PC-9 (cell line): ENCODE measurements around the gene TBL2. TPM values are rescaled to one million over a fixed set of nuclear protein-coding genes. Genes with fewer than 3 reads are reported as not detected.
"Not testable (repeated sequence)": the region's sequence is repeated elsewhere in the genome, so short reads cannot be mapped to it uniquely, and the experiment has no call there.

Experiments
- BruUV-seq: library from RNA; stranded (reverse); fragments of 400-500 nt; replicated peaks from 2 replicates; lab custom pipeline; 2021; lab: Mats Ljungman, UMichigan
- CTCF ChIA-PET: fragments of 300-600 bp; sonication (Branson Sonifier 250); formaldehyde crosslinking; loops from one replicate; lab custom pipeline; 2022; ENCODE audit warnings: antibody characterized with exemption; lab: Charles Lee
- POLR2A ChIA-PET: fragments of 300-600 bp; sonication (Branson Sonifier 250); formaldehyde crosslinking; loops from one replicate; lab custom pipeline; 2022; ENCODE audit warnings: antibody characterized with exemption; ENCODE audit not compliant: unreplicated experiment; lab: Charles Lee
- DNase-seq, 2 experiments: peaks; one replicate each; pipeline versions ENCODE4 v3.0.0 to v3.0.0-alpha.2; 2015 to 2022; ENCODE audit warnings: mixed read lengths in 1 of 2
- H2AFZ ChIP-seq: fragments of 200-600 bp; sonication (generic); 2 replicates; pipeline ENCODE4 v1.8.1; 2017; ENCODE audit warnings: antibody characterized with exemption
- H3F3A ChIP-seq: fragments of 200-600 bp; sonication (generic); 2 replicates; pipeline ENCODE4 v1.8.1; 2017; ENCODE audit warnings: antibody characterized with exemption, mild to moderate bottlenecking, low read depth; ENCODE audit not compliant: insufficient read depth
- H3K27ac ChIP-seq: fragments of 200-600 bp; sonication (generic); 2 replicates; pipeline ENCODE4 v1.6.1; 2016; ENCODE audit warnings: mixed run types
- H3K27me3 ChIP-seq: fragments of 200-600 bp; sonication (generic); 2 replicates; pipeline ENCODE4 v1.6.1; 2016; ENCODE audit warnings: low read depth, mixed run types; ENCODE audit not compliant: insufficient read depth
- H3K36me3 ChIP-seq: fragments of 200-600 bp; sonication (generic); 2 replicates; pipeline ENCODE4 v1.6.1; 2016; ENCODE audit warnings: low read depth, mixed run types
- H3K4me1 ChIP-seq: fragments of 200-600 bp; sonication (generic); replicated peaks from 2 replicates; pipeline ENCODE4 v1.6.1; 2016; ENCODE audit warnings: mixed run types; ENCODE audit not compliant: insufficient read depth
- H3K4me2 ChIP-seq: fragments of 200-600 bp; sonication (generic); 2 replicates; pipeline ENCODE4 v1.6.1; 2017; ENCODE audit warnings: mixed run types
- H3K4me3 ChIP-seq: fragments of 200-600 bp; sonication (generic); 2 replicates; pipeline ENCODE4 v1.6.1; 2016; ENCODE audit warnings: mixed run types
- H3K79me2 ChIP-seq: fragments of 200-600 bp; sonication (generic); 2 replicates; pipeline ENCODE4 v1.6.1; 2017; ENCODE audit warnings: low read depth, mixed run types
- H3K9me2 ChIP-seq: fragments of 200-600 bp; sonication (generic); 2 replicates; pipeline ENCODE4 v1.8.1; 2017; ENCODE audit warnings: mild to moderate bottlenecking; ENCODE audit not compliant: insufficient read depth
- H3K9me3 ChIP-seq: fragments of 200-600 bp; sonication (generic); 2 replicates; pipeline ENCODE4 v1.8.1; 2016; ENCODE audit warnings: low read depth; ENCODE audit not compliant: insufficient read depth
- H4K20me1 ChIP-seq: fragments of 200-600 bp; sonication (generic); 2 replicates; pipeline ENCODE4 v1.8.1; 2017; ENCODE audit not compliant: insufficient read depth
- EZH2 ChIP-seq: fragments of 200-600 bp; sonication (generic); IDR thresholded peaks from 2 replicates; pipeline ENCODE4 v1.8.0; 2017; ENCODE audit warnings: antibody characterized with exemption, low read depth
- intact Hi-C: fragments of 100-400 bp; cut with micrococcal nuclease; formaldehyde crosslinking; loops from one replicate; pipeline ENCODE4 v1.10.0; 2022; ENCODE audit not compliant: unreplicated experiment
- total RNA-seq: library from RNA; stranded (reverse); gene quantifications from 2 replicates; pipeline ENCODE4 v1.2.3, GENCODE V29; 2021
- TF ChIP-seq, protein P1 (sequence below): fragments of 200-600 bp; sonication (generic); conservative IDR thresholded peaks from 2 replicates; pipeline ENCODE4 v1.6.1; 2017; ENCODE audit warnings: mixed run types, antibody characterized with exemption, mild to moderate bottlenecking, moderate library complexity

The TBL2 gene
- total RNA-seq, 1 experiment from 2014 or later, result 49.2 TPM

- TF ChIP-seq, protein P1, sequence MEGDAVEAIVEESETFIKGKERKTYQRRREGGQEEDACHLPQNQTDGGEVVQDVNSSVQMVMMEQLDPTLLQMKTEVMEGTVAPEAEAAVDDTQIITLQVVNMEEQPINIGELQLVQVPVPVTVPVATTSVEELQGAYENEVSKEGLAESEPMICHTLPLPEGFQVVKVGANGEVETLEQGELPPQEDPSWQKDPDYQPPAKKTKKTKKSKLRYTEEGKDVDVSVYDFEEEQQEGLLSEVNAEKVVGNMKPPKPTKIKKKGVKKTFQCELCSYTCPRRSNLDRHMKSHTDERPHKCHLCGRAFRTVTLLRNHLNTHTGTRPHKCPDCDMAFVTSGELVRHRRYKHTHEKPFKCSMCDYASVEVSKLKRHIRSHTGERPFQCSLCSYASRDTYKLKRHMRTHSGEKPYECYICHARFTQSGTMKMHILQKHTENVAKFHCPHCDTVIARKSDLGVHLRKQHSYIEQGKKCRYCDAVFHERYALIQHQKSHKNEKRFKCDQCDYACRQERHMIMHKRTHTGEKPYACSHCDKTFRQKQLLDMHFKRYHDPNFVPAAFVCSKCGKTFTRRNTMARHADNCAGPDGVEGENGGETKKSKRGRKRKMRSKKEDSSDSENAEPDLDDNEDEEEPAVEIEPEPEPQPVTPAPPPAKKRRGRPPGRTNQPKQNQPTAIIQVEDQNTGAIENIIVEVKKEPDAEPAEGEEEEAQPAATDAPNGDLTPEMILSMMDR, result no peak
- no peak for TF ChIP-seq EZH2
- Histone ChIP-seq H3K27me3 (no peaks in the 10 kb centered on the region), H3K36me3 (peaks cover 20% of the 10 kb centered on the region; the same call in 1 of the 2 replicates), H3K79me2 (peaks cover 20% of the 10 kb centered on the region), H4K20me1 (peaks cover 28% of the 10 kb centered on the region), H3K4me3 (no peak overlapping the region), H3K27ac (no peak overlapping the region), H3K4me1 (no peaks in the 10 kb centered on the region), H3K4me2 (no peak overlapping the region), H3K9me2 (no peaks in the 10 kb centered on the region), H2AFZ (no peak overlapping the region), H3F3A (no peaks in the 10 kb centered on the region), H3K9me3 (no peaks in the 10 kb centered on the region)
- no TSS peak for BruUV-seq
- no peak for DNase-seq
- ChIA-PET POLR2A (no interaction called here), CTCF (interaction anchor here (0.6 kb wide), 1 partner anchor 30 kb away, joined by 3 read pairs; no protein-coding TSS in a partner anchor)
- intact Hi-C loops, result no loop called here
These were observed 36.7 kb downstream of the TBL2 start for GRCh38 chr7:73541722-73542121.

DNA sequence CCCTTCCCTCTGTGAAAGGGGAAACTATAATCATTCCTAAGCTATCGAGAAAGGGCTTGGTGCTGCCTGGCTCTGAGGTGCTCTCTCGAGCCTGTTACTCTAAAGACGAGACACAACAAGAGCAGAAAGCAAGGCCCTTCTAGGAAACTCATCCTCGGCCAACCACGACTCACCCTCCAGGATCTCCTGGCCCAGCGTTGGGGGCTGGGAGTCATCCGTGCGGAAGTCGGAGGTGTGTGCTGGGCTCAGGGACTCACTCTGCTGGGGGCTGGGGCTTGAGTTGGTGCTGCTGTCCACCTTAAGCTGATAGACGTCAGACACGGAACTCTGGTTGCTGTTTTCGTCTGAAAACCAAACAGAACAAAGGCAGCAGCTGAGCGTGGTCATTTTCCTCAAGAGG is 38.7 kb downstream of the TBL2 start:
- H3K9me2 ChIP-seq, result no peaks in the 10 kb centered on the region
- peaks cover 20% of the 10 kb centered on the region; the same call in 1 of the 2 replicates for H3K36me3 ChIP-seq
- no peak overlapping the region for H3K4me3 ChIP-seq
- peaks cover 10% of the 10 kb centered on the region; the same call in 1 of the 2 replicates for H4K20me1 ChIP-seq
- no peak overlapping the region for H2AFZ ChIP-seq
- no peak for DNase-seq
- H3K9me3 ChIP-seq, result no peaks in the 10 kb centered on the region
- ChIA-PET POLR2A (no interaction called here), CTCF (interaction anchor here (0.5 kb wide), 1 partner anchor 13 kb away, joined by 3 read pairs; no protein-coding TSS in a partner anchor)
- H3K27me3 ChIP-seq, result no peaks in the 10 kb centered on the region
- BruUV-seq, result no TSS peak
- H3K4me2 ChIP-seq, result no peak overlapping the region
- no peaks in the 10 kb centered on the region for H3K4me1 ChIP-seq
- intact Hi-C loops, result no loop called here
- H3F3A ChIP-seq, result no peaks in the 10 kb centered on the region; the same call in 1 of the 2 replicates
- TF ChIP-seq EZH2, result no peak
- TF ChIP-seq, protein P1, result no peak
- H3K27ac ChIP-seq, result no peak overlapping the region
- peaks cover 8% of the 10 kb centered on the region for H3K79me2 ChIP-seq

GRCh38 chr7:73538510-73538909 is 39.9 kb downstream of the TBL2 start:
- H4K20me1 ChIP-seq, DNase-seq, H3K9me3 ChIP-seq, H3K4me3 ChIP-seq, CTCF ChIA-PET, BruUV-seq, H3K79me2 ChIP-seq, H3K4me2 ChIP-seq, H2AFZ ChIP-seq, H3K27me3 ChIP-seq, intact Hi-C loops, H3F3A ChIP-seq, H3K9me2 ChIP-seq, H3K27ac ChIP-seq, H3K4me1 ChIP-seq, POLR2A ChIA-PET: not testable (repeated sequence)
- peaks cover 20% of the 10 kb centered on the region; the same call in 1 of the 2 replicates for H3K36me3 ChIP-seq

DNA sequence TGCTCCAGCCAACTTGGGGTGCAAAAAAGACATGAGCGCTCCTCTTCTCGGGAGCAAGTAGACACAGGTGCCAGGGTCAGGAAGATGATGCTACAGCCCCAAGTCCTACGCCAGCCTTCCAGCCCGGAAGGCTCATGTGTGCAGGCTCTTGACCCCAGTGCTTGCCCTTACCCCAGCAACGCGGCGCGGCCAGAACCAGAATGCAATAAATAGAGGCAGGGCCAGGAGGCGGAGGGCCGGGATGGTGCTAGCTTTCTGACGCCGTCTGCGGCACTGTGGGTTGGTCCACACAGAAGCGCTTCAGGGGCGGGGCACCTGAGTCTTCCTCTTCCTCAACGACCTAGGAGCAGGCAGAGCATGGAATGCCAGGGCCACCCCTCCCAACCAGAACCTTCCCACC is 41.3 kb downstream of the TBL2 start:
- Histone ChIP-seq H3K4me1 (no peaks in the 10 kb centered on the region), H3K27me3 (no peaks in the 10 kb centered on the region), H3K79me2 (peaks cover 2% of the 10 kb centered on the region; the same call in 1 of the 2 replicates), H3K36me3 (0 out of 2 replicates have a peak, but pooled peaks cover 14% of the 10 kb centered on the region), H2AFZ (no peak overlapping the region), H3K27ac (no peak overlapping the region), H3F3A (no peaks in the 10 kb centered on the region; the same call in 1 of the 2 replicates), H3K4me2 (no peak overlapping the region), H4K20me1 (no peaks in the 10 kb centered on the region), H3K9me3 (no peaks in the 10 kb centered on the region), H3K4me3 (no peak overlapping the region), H3K9me2 (no peaks in the 10 kb centered on the region)
- DNase-seq, result no peak
- no peak for TF ChIP-seq EZH2
- TF ChIP-seq, protein P1, result no peak
- intact Hi-C loops, result no loop called here
- CTCF ChIA-PET, result no interaction called here
- POLR2A ChIA-PET, result no interaction called here
- BruUV-seq, result no TSS peak
